Measurements from ENCODE around the gene ART3.

DNA sequence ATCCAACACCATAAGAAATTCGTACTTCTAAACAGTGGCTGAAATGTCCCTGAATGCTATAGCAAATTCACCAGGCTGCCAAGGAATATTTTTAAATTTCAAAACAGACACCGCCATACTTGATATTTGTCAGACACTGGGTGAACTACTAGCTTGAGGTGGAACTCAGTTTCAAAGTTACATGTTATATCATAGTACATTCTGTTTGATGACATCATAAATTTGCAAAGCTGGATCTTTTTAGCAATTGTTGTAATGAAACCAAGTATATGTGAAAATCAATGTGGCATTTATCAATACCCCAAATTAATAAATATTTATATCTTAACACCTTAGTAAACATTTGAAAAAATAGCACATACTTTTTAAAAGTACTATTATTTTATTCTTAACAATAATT is 14.2 kb downstream of the ART3 start:
- no peak for TF ChIP-seq CTCF (IDR thresholded peaks at IDR 0.05)
- no peak for TF ChIP-seq POLR2A (IDR thresholded peaks at IDR 0.05)
